ENCODE results near the gene SLC2A13. TPM values are rescaled to one million over a fixed set of nuclear protein-coding genes. Genes with fewer than 3 reads are reported as not detected.

The SLC2A13 gene
- total and polyA plus RNA-seq, 10 of the 15 experiments (the other 5 are each of a cell fraction or from before 2014, with no cell fraction given): 0.05 to 3.7 (median 0.25) TPM

DNA sequence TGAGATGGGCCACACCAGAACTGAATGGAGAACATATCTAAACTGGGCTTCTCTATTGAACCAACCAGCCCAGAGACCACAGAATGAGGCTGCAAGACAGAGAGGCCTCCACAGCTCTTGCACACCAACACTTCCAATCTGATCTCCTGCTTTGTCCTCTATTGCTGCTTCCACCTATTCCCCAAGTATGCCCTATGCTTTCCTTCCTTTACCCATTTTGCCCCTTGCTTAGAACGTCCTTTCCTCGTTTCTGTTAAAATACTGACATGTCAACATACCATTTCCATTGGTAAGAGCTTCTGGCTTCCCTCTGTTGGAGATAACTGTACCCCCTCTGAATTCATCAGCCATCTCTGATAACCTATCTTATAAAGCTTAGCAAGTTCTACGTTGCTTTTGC lies 2.8 kb downstream of the SLC2A13 start:
- ChIA-PET POLR2A (interaction anchor here (0.7 to 1.0 kb wide), 2 partner anchors 10 to 70 kb away, joined by 3 read pairs; no protein-coding TSS in a partner anchor), SMC1A (ENCODE audit: uncharacterized antibody, unreplicated experiment) (interaction anchor here (0.6 to 4.3 kb wide), 17 partner anchors 8 to 214 kb away, joined by 3 to 45 read pairs (median 4); no protein-coding TSS in a partner anchor), CTCF (interaction anchor here (0.9 to 5.9 kb wide), 7 partner anchors 13 to 97 kb away, joined by 3 to 35 read pairs (median 3); no protein-coding TSS in a partner anchor), RAD21 (ENCODE audit: unreplicated experiment) (interaction anchor here (0.7 to 7.8 kb wide), 6 partner anchors 37 to 93 kb away, joined by 3 to 76 read pairs (median 3); no protein-coding TSS in a partner anchor)
- H3K4me3 ChIP-seq: no peak overlapping the region
- in situ Hi-C loops (cut with MboI) (loop anchor here (25.0 kb wide), 1 partner anchor 491 kb away; the partner anchor contains the start of gene ABCD2), intact Hi-C loops (cut with micrococcal nuclease; ENCODE audit: unreplicated experiment) (no loop called here)
- ATAC-seq: no peak
- H3K4me1 ChIP-seq (ENCODE audit: control insufficient read depth, insufficient read depth, low read length): peaks cover 11% of the 10 kb centered on the region
- H3K27me3 ChIP-seq (replicated peaks in 1 of 2; ENCODE audit: control insufficient read depth in 2 of 2, insufficient read depth in 2 of 2, low read length in 1 of 2): peaks cover 0 to 13% of the 10 kb centered on the region in 2 experiments; a peak in 2 of 4 replicates
- H3K9me3 ChIP-seq (replicated peaks; ENCODE audit: control insufficient read depth, insufficient read depth, low read length): no peaks in the 10 kb centered on the region; the same call in 2 of the 3 replicates
- TF ChIP-seq SRF (IDR thresholded peaks at IDR 0.05; ENCODE audit: low read depth in 2 of 2, low read length in 2 of 2): no peak
- no peaks in the 10 kb centered on the region for H3K79me2 ChIP-seq (ENCODE audit: control insufficient read depth, insufficient read depth, low read length)
- H3K27ac ChIP-seq (ENCODE audit: control insufficient read depth, insufficient read depth): no peak overlapping the region
- no TSS peak for BruUV-seq (replicated peaks)
- H3K9ac ChIP-seq (ENCODE audit: control insufficient read depth, insufficient read depth, low read length): no peak overlapping the region
- H3K36me3 ChIP-seq (ENCODE audit: control insufficient read depth in 2 of 2, insufficient read depth in 2 of 2, low read length in 1 of 2): no peaks in the 10 kb centered on the region
- FAIRE-seq: no peak
- no peak overlapping the region for H3K4me2 ChIP-seq (ENCODE audit: control insufficient read depth, insufficient read depth)
- H4K20me1 ChIP-seq (ENCODE audit: control insufficient read depth, insufficient read depth): no peaks in the 10 kb centered on the region
- DNase-seq (ENCODE audit: low read depth, low spot score): no peak
- no peak overlapping the region for H2AFZ ChIP-seq (ENCODE audit: control insufficient read depth, low read depth, low read length)
- 94% methylated on average over 3 of the region's 3 CpGs for WGBS (ENCODE audit: insufficient coverage, insufficient replicate concordance, low lambda C conversion rate, missing lambda C conversion rate)

DNA sequence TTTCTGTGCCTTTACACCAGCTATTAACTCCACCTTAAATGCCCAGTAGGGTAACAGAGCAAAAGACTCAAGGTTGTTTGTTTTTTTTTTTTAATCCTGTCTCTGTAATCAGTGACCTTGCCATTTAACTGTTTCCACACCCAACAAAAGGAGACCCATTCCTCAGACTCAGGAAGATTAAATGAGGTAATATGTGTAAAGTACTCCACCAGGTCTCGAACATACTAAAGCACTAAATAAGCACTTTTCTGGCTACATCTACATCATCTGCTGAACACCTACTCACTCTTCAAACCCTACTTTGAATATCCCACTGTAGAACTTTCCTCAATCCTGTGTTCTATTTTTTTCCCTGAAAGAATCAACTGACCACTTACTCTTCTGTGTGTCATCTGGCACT lies 4.1 kb downstream of the SLC2A13 start:
- in situ Hi-C loops (cut with MboI): loop anchor here (25.0 kb wide), 1 partner anchor 489 kb away; the partner anchor contains the start of gene ABCD2
- Histone ChIP-seq H3K9me3 (replicated peaks; ENCODE audit: control insufficient read depth, insufficient read depth, low read length) (no peaks in the 10 kb centered on the region; the same call in 2 of the 3 replicates), H3K27ac (ENCODE audit: control insufficient read depth, insufficient read depth) (no peak overlapping the region), H3K36me3 (ENCODE audit: control insufficient read depth in 2 of 2, insufficient read depth in 2 of 2, low read length in 1 of 2) (no peaks in the 10 kb centered on the region), H3K4me2 (ENCODE audit: control insufficient read depth, insufficient read depth) (no peak overlapping the region), H3K9ac (ENCODE audit: control insufficient read depth, insufficient read depth, low read length) (no peak overlapping the region), H3K4me1 (ENCODE audit: control insufficient read depth, insufficient read depth, low read length) (peaks cover 7% of the 10 kb centered on the region; the same call in 1 of the 2 replicates), H3K79me2 (ENCODE audit: control insufficient read depth, insufficient read depth, low read length) (no peaks in the 10 kb centered on the region), H2AFZ (ENCODE audit: control insufficient read depth, low read depth, low read length) (no peak overlapping the region), H4K20me1 (ENCODE audit: control insufficient read depth, insufficient read depth) (no peaks in the 10 kb centered on the region), H3K27me3 (replicated peaks in 1 of 2; ENCODE audit: control insufficient read depth in 2 of 2, insufficient read depth in 2 of 2, low read length in 1 of 2) (peaks cover 0 to 13% of the 10 kb centered on the region in 2 experiments; a peak in 2 of 4 replicates), H3K4me3 (no peak overlapping the region)
- ChIA-PET POLR2A (interaction anchor here (0.6 kb wide), 2 partner anchors 38 to 770 kb away, joined by 3 to 4 read pairs; no protein-coding TSS in a partner anchor), RAD21 (ENCODE audit: unreplicated experiment) (interaction anchor here (1.1 kb wide), 1 partner anchor 36 kb away, joined by 3 read pairs; no protein-coding TSS in a partner anchor), SMC1A (ENCODE audit: uncharacterized antibody, unreplicated experiment) (interaction anchor here (0.8 to 4.3 kb wide), 9 partner anchors 10 to 168 kb away, joined by 3 to 45 read pairs (median 4); no protein-coding TSS in a partner anchor), CTCF (interaction anchor here (1.6 to 3.7 kb wide), 2 partner anchors 91 to 292 kb away, joined by 3 to 29 read pairs; no protein-coding TSS in a partner anchor)
- 86% methylated on average over 1 of the region's 1 CpG for WGBS (ENCODE audit: insufficient coverage, insufficient replicate concordance, low lambda C conversion rate, missing lambda C conversion rate)
- intact Hi-C loops (cut with micrococcal nuclease; ENCODE audit: unreplicated experiment): no loop called here
- no TSS peak for BruUV-seq (replicated peaks)
- DNase-seq (ENCODE audit: low read depth, low spot score): no peak
- no peak for FAIRE-seq
- ATAC-seq: no peak
- TF ChIP-seq, protein P1, sequence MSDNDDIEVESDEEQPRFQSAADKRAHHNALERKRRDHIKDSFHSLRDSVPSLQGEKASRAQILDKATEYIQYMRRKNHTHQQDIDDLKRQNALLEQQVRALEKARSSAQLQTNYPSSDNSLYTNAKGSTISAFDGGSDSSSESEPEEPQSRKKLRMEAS (IDR thresholded peaks at IDR 0.05; ENCODE audit: low read depth, low read length): no peak
- TF ChIP-seq, protein P2, sequence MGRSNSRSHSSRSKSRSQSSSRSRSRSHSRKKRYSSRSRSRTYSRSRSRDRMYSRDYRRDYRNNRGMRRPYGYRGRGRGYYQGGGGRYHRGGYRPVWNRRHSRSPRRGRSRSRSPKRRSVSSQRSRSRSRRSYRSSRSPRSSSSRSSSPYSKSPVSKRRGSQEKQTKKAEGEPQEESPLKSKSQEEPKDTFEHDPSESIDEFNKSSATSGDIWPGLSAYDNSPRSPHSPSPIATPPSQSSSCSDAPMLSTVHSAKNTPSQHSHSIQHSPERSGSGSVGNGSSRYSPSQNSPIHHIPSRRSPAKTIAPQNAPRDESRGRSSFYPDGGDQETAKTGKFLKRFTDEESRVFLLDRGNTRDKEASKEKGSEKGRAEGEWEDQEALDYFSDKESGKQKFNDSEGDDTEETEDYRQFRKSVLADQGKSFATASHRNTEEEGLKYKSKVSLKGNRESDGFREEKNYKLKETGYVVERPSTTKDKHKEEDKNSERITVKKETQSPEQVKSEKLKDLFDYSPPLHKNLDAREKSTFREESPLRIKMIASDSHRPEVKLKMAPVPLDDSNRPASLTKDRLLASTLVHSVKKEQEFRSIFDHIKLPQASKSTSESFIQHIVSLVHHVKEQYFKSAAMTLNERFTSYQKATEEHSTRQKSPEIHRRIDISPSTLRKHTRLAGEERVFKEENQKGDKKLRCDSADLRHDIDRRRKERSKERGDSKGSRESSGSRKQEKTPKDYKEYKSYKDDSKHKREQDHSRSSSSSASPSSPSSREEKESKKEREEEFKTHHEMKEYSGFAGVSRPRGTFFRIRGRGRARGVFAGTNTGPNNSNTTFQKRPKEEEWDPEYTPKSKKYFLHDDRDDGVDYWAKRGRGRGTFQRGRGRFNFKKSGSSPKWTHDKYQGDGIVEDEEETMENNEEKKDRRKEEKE (IDR thresholded peaks at IDR 0.05): no peak
- TF ChIP-seq CEBPB (IDR thresholded peaks at IDR 0.05; ENCODE audit: borderline replicate concordance in 1 of 2, low read depth in 2 of 2, low read length in 2 of 2) (no peak), CHD4 (IDR thresholded peaks at IDR 0.05) (no peak), SIN3A (IDR thresholded peaks at IDR 0.05; ENCODE audit: low read depth, low read length) (no peak), NBN (IDR thresholded peaks at IDR 0.05) (no peak), JUND (IDR thresholded peaks at IDR 0.05; ENCODE audit: low read depth, low read length) (no peak)
- TF ChIP-seq, protein P3, sequence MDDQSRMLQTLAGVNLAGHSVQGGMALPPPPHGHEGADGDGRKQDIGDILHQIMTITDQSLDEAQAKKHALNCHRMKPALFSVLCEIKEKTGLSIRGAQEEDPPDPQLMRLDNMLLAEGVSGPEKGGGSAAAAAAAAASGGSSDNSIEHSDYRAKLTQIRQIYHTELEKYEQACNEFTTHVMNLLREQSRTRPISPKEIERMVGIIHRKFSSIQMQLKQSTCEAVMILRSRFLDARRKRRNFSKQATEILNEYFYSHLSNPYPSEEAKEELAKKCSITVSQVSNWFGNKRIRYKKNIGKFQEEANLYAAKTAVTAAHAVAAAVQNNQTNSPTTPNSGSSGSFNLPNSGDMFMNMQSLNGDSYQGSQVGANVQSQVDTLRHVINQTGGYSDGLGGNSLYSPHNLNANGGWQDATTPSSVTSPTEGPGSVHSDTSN (IDR thresholded peaks at IDR 0.05; ENCODE audit: insufficient replicate concordance, low read depth, low read length): no peak
- TF ChIP-seq, protein P4, sequence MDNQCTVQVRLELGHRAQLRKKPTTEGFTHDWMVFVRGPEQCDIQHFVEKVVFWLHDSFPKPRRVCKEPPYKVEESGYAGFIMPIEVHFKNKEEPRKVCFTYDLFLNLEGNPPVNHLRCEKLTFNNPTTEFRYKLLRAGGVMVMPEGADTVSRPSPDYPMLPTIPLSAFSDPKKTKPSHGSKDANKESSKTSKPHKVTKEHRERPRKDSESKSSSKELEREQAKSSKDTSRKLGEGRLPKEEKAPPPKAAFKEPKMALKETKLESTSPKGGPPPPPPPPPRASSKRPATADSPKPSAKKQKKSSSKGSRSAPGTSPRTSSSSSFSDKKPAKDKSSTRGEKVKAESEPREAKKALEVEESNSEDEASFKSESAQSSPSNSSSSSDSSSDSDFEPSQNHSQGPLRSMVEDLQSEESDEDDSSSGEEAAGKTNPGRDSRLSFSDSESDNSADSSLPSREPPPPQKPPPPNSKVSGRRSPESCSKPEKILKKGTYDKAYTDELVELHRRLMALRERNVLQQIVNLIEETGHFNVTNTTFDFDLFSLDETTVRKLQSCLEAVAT (IDR thresholded peaks at IDR 0.05): no peak

Measured in GM12878 (cell line).